GM19468 (cell line): ENCODE results near the gene USB1.
"Not testable (repeated sequence)": the region's sequence is repeated elsewhere in the genome, so short reads cannot be mapped to it uniquely, and the experiment has no call there.

Experiments used
- ATAC-seq: cut with Tn5 transposase; IDR thresholded peaks from one replicate; pipeline ENCODE4 v1.9.1; 2021; ENCODE audit warnings: mild to moderate bottlenecking, moderate library complexity, moderate number of reproducible peaks; ENCODE audit not compliant: unreplicated experiment; ENCODE audit errors: extremely low read depth

The USB1 gene

GRCh38 chr16:57993438-57993837 is 7.8 kb upstream of the USB1 start:
- no peak for ATAC-seq

DNA sequence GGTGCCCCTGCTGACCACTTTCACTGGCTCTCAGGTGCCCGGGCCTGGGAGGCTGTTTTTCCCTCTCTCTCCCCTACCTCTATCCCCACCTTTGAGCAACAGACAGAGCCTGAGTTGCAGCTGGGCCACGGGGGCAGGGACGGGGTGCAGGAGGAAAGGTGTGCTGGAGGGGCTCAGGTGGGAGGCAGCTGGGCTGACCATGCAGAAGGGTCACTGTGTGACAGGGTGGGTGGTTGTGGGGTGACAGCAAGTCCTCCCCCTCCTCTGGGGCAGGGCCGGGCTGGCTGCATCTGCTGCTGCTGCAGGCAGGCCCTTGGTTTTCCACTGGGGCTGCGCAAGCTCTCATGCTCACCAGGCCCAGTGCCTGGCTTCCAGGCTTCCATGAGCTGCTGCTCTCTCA is 7.3 kb upstream of the USB1 start:
- ATAC-seq: no peak

DNA sequence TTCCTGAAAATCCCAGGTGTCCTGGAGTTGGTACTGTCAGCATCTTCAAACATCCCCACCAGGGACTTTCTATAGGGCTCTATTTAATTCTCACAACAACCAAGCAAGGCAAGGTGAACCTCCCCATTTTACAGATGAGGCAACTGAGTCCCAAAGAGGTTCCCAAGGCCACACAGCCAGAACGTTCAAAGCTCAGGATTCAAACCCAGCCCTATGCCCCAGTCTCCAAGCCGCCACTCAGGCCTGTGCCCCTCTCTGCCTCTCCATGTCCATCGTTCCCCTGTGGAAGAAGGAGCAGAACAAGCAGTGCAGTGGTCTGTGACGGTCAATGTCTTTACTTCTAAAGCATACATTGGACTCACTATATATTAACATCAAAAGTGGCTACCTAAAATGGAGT is 6.8 kb upstream of the USB1 start:
- no peak for ATAC-seq

GRCh38 chr16:57994778-57995177 is 6.4 kb upstream of the USB1 start:
- ATAC-seq: no peak

DNA sequence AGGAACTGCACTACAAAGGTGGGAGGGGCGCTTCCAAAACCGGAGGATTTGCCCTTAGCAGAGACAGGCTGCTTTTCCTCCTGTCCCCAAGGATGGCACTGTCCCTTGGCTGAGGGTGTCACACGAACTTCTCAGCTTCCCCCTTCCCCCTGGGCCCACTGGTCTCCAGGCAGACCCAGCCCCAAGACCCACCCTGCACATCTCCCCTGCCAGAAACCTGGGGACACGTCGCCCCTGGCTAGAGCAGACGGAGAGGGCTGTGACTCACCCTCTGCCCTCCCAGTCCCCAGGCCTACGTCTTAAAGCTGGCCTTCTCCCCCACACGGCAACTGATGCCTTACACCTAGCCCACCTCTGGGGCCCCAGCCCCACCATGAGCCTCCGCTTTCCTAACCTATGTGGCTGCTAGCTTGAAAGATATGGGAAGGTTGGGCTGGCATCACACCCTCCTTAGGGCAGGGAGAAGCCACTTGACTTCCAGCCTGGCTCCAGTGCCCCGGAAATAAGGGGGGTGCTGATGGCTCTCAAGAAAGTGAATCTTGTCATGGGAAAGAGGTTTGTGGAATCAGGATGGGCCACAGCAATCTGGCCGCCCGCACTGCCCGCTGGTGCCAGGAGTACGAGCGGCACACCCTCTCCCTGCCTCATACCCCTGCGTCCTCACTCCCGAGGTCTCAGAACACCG is 5.3 kb upstream of the USB1 start:
- no peak for ATAC-seq

DNA sequence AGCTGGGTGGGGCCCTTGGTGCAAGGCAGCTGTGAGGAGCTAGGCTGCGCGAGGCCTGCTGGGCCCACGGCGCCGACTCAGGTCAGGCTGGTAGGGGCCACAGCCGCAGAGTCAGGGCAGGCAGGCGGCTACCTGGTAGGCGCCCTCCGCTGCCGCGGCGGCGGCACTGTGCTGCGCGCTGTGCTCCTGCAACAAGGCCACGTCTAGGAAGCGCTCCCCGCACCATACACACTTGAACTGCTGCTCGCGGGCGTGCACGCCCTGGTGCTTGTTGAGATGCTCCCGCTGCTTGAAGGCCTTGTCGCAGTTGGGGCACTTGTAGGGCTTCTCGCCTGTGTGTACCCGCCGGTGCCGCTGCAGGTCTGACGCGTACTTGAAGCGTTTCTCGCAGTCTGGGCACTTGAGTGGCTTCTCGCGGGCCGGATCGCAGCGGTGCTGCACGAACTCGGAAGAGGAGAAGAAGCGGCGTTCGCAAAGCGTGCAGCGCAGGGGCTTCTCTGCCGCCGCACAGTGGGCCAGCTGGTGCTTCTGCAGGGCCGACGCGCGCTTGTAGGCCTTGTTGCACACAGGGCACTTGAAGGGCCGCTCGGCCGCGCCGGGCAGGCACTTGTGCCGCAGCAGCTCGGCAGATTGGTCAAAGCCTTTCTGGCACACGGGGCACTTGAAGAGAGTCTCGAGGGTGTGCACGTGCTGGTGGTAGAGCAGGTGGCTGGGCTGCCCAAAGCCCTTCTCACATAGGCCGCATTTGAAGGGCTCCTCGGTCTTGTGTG is 4.6 kb upstream of the USB1 start:
- ATAC-seq: no peak

DNA sequence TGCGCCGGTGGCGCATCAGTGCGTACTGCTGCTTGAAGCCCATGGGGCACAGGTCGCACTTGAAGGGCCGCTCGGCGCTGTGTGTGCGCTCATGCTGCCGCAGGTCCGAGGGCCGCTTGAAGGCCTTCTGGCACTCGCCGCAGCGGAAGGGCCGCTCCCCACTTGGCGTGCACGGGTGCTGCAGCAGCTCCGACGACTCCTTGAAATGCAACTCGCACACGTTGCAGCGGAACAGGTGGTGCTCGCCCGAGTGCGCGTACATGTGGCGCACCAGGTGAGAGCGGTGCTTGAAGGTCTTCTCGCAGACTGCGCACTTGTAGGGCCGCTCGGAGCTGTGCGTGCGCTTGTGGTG is 4.1 kb upstream of the USB1 start:
- no peak for ATAC-seq

- no peak for ATAC-seq
Observed at GRCh38 chr16:57997528-57998265, 3.5 kb upstream of the USB1 start.

DNA sequence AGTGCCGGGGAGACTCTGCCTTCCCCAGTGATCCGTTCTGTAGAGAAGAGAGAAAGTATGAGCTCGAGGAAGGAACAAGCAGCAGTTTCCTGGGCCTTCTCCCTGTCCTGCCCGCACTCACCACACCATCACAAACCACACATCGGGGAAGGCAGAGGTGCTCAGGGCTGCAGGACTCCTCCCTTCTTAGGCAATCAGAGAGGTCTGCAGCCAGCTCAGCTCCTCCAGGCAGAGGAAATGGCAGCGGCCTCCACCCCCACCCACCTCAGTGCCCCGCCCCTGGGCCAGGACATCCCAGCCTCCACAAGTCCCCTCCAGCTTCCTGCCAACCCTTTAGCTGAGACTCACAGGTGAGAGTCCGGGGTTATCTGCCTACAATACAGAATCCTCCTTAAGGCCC is 2.7 kb upstream of the USB1 start:
- ATAC-seq: no peak

DNA sequence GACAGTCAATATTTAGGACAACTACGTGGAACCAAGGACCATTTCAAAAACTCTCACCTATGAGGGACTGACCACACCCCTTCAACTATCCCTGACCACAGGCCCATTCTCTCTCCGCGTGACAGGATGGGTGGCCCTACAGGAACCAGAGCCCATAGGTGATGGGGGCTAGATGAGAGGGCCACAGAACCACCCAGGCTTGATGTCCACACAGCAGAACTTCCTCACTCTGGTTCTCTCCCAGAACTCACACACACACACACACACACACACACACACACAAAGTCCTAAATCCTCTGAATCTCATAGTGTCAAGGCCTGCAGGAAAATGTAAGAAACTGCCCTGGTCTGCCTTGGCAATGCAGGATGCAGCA is 2.2 kb upstream of the USB1 start:
- ATAC-seq: no peak

- ATAC-seq: no peak
Observed at GRCh38 chr16:57999366-57999970, 1.7 kb upstream of the USB1 start.

- ATAC-seq: peak; percentile 10
Observed at GRCh38 chr16:57999971-58000705, 1.1 kb upstream of the USB1 start, which contains the start of gene ZNF319. Gene ZNF319 (minus strand): TSS chr16:58000672. CDS start chr16:57998265, 2,407 bp downstream.

DNA sequence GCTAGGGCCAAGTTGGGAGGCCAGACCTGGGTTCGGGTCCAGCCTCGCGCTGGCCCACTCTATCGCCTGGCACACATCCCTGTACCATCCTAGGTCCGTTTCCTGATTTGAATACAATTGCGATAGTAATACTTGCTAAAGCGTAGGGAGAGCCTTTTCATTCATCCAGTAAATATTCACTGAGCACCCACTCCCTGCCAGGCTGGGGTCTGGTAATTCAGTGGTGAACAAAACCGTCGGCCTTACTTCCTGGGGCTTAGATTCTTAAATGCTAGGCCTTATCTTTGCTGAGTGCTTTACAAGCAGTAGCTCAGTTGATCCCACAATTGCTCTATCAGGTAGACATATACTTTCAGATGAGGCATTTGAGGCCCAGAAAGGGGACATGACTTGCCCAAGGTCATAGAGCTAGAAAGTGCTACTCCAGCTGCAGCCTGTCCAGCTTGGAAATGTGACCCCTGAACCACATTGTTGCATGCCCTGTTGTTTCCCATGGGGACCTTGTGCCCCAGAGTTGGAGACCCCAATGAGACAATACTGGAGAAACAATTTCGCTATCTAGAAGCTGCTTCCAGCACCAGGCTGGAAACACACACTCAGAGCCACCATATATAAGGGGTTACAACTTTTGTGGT is 691 bp downstream of the USB1 start:
- ATAC-seq: no peak

GRCh38 chr16:58002416-58002800 is 1.2 kb downstream of the USB1 start:
- no peak for ATAC-seq

DNA sequence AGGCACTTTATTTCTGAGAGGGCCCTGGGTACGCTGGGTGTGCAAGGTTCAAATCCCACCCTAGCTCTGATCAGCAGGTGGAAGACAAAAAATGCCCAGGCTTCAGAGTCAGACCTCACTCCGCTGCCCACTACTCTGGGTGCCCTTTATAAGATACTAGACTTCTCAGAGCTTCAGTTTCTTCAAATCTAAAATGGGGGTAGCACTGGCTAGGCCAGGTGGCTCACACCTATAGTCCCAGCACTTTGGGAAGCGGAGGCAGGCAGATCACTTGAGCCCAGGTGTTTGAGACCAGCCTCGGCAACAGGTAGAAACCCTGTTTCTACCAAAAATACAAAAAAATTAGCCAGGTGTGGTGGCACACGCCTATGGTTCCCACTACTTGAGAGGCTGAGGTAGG is 1.7 kb downstream of the USB1 start:
- no peak for ATAC-seq

GRCh38 chr16:58004736-58005135 is 3.5 kb downstream of the USB1 start:
- ATAC-seq: not testable (repeated sequence)

DNA sequence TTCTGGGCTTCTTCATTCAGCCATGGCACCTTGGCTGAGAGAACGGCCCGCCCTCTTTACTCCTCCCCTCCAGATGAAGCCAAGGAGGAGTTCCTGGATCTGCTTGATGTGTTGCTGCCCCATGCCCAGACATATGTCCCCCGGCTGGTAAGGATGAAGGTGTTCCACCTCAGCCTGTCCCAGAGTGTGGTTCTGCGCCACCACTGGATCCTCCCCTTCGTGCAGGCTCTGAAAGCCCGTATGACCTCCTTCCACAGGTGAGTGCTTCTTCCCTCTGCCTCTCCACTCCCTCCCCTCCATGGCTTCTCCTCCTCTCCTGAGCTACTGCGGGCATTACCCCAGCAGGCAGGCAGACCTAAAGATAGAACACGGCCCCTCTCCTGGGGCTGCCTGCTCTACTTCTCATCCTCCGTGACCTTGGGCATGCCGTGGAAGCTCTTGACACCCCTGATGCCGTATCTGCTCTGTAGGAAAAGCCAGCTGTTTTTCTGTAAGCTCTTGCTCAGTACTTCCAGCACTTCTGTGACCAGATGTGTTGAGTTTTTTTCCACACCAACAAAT is 8.7 kb downstream of the USB1 start:
- ATAC-seq: no peak

- ATAC-seq: no peak
Observed at GRCh38 chr16:58010886-58011285, 9.7 kb downstream of the USB1 start.

DNA sequence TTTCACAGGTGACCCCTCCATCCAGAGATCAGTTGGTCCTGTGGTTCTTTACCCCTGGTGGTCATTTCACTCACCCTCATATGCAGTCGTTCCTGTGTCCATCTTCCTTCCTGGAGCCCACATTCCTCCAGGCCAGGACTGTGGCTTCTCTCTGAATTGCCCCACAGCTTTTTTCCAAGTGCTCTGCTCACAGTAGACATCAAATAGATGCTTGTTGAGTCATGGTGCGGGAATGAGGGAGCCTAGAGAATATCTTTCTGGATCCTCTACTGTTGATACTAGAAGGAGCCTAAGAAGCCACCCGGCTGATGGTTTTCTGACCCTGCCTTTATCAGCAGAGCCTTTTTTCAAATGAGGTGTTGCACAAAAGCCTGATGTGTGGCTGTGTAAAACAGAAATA is 10.4 kb downstream of the USB1 start:
- no peak for ATAC-seq
